Right atrium auricular region (tissue), 2 donors: ENCODE data around the gene PTPRK. TPM values are rescaled to one million over a fixed set of nuclear protein-coding genes. Genes with fewer than 3 reads are reported as not detected.

Experiments
- DNase-seq: peaks from one replicate; pipeline ENCODE4 v3.0.0-alpha.2; 2019; ENCODE audit warnings: low spot score
- H3K27ac ChIP-seq, 2 donors: fragments of 200-600 bp; sonication (generic); 1 replicate in 1 of 2; 2 replicates in 1 of 2; pipeline ENCODE4 v1.5.1; 2016 to 2019
- H3K27me3 ChIP-seq, 2 donors: fragments of 200-600 bp; sonication (generic); one replicate each; pipeline versions ENCODE4 v1.5.1 to v1.6.0; 2017 to 2019
- H3K36me3 ChIP-seq: fragments of 200-600 bp; sonication (generic); one replicate; pipeline ENCODE4 v1.5.1; 2016
- H3K4me1 ChIP-seq, 2 donors: fragments of 200-600 bp; sonication (generic); one replicate each; pipeline versions ENCODE4 v1.5.1 to v1.6.0; 2017 to 2019
- H3K4me3 ChIP-seq, 2 donors: fragments of 200-600 bp; sonication (generic); 1 replicate in 1 of 2; 2 replicates in 1 of 2; pipeline ENCODE4 v1.5.1; 2017 to 2019; ENCODE audit warnings: mild to moderate bottlenecking in 1 of 2, moderate library complexity in 1 of 2
- H3K9me3 ChIP-seq, 2 donors: fragments of 200-600 bp; sonication (generic); one replicate each; pipeline ENCODE4 v1.5.1; 2019
- total RNA-seq, 2 donors: library from RNA; depleted of rRNA; stranded (reverse); fragments of >200 nt; gene quantifications; one replicate each; pipeline ENCODE4 v1.1.0, GENCODE V29; 2016
- TF ChIP-seq, protein P1 (sequence below), 2 donors: fragments of 200-600 bp; sonication (generic); IDR thresholded peaks; one replicate each; pipeline ENCODE4 v1.5.1; 2019; ENCODE audit warnings: antibody characterized with exemption in 2 of 2

The PTPRK gene
- total RNA-seq, 2 donors from 2014 or later: 24.5 to 36.4 TPM

- TF ChIP-seq, protein P1, sequence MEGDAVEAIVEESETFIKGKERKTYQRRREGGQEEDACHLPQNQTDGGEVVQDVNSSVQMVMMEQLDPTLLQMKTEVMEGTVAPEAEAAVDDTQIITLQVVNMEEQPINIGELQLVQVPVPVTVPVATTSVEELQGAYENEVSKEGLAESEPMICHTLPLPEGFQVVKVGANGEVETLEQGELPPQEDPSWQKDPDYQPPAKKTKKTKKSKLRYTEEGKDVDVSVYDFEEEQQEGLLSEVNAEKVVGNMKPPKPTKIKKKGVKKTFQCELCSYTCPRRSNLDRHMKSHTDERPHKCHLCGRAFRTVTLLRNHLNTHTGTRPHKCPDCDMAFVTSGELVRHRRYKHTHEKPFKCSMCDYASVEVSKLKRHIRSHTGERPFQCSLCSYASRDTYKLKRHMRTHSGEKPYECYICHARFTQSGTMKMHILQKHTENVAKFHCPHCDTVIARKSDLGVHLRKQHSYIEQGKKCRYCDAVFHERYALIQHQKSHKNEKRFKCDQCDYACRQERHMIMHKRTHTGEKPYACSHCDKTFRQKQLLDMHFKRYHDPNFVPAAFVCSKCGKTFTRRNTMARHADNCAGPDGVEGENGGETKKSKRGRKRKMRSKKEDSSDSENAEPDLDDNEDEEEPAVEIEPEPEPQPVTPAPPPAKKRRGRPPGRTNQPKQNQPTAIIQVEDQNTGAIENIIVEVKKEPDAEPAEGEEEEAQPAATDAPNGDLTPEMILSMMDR (IDR thresholded peaks at IDR 0.05): no peak
- no peaks in the 10 kb centered on the region for H3K27me3 ChIP-seq
- no peak overlapping the region for H3K27ac ChIP-seq
- H3K4me3 ChIP-seq: no peak overlapping the region
- no peaks in the 10 kb centered on the region for H3K36me3 ChIP-seq
- no peaks in the 10 kb centered on the region for H3K9me3 ChIP-seq
- H3K4me1 ChIP-seq: peaks cover 0 to 13% of the 10 kb centered on the region in 2 donors
- no peak for DNase-seq
Measured at GRCh38 chr6:128474933-128475332, 45.5 kb downstream of the PTPRK start.

DNA sequence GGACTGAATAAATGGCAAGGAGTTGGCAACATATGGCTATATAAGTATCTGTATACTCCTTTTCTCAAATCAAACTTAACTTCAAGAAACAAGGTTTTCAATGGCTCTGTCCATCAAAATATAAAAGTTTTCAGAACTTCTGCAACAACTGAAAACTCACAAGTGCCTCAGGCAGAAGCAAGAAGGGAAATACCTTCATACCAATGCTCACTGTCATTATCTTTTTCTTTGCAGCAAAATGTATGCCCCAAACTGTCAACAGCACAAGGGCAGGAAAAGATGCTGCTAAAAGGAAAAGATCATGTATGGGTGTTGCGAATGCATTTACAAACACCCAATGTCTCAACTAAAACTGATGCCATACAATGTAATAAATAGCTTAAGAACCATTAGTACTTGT is 45.9 kb downstream of the PTPRK start:
- Histone ChIP-seq H3K4me1 (peaks cover 0 to 8% of the 10 kb centered on the region in 2 donors), H3K27ac (no peak overlapping the region), H3K36me3 (no peaks in the 10 kb centered on the region), H3K4me3 (no peak overlapping the region), H3K9me3 (no peaks in the 10 kb centered on the region), H3K27me3 (no peaks in the 10 kb centered on the region)
- TF ChIP-seq, protein P1 (IDR thresholded peaks at IDR 0.05): no peak
- DNase-seq: no peak

DNA sequence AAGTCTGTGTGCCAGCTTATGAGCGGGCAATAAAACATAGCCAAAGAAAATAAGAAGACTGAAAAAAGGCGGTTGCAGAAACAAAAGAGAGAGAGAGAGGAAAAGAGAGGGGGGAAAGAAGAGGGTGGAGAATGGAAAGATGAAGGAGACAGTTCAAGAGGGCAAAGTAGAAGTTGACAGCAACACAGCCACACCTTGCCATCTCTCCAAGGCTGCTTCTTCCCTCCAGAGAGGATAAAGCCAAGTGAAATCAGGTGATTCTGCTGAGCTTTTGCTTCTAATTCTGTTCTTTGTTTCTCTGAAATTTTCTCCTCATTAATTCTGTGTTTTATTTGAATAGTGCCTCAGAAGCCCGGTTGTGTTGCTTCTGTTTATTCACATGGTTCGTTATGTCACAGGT is 48.5 kb downstream of the PTPRK start:
- no peak overlapping the region for H3K27ac ChIP-seq
- no peaks in the 10 kb centered on the region for H3K27me3 ChIP-seq
- no peak overlapping the region for H3K4me3 ChIP-seq
- no peaks in the 10 kb centered on the region for H3K4me1 ChIP-seq
- no peaks in the 10 kb centered on the region for H3K9me3 ChIP-seq
- TF ChIP-seq, protein P1 (IDR thresholded peaks at IDR 0.05): no peak
- no peaks in the 10 kb centered on the region for H3K36me3 ChIP-seq
- DNase-seq: no peak

- Histone ChIP-seq H3K4me3 (no peak overlapping the region), H3K9me3 (no peaks in the 10 kb centered on the region), H3K27me3 (no peaks in the 10 kb centered on the region), H3K4me1 (peaks cover 0 to 6% of the 10 kb centered on the region in 2 donors), H3K36me3 (no peaks in the 10 kb centered on the region), H3K27ac (no peak overlapping the region)
- TF ChIP-seq, protein P1 (IDR thresholded peaks at IDR 0.05): no peak
- DNase-seq: no peak
Measured at GRCh38 chr6:128465368-128466343, 54.7 kb downstream of the PTPRK start.

- TF ChIP-seq, protein P1 (IDR thresholded peaks at IDR 0.05): no peak
- H3K27ac ChIP-seq: no peak overlapping the region
- no peaks in the 10 kb centered on the region for H3K36me3 ChIP-seq
- no peak for DNase-seq
- H3K4me1 ChIP-seq: peaks cover 0 to 6% of the 10 kb centered on the region in 2 donors
- no peak overlapping the region for H3K4me3 ChIP-seq
- no peaks in the 10 kb centered on the region for H3K9me3 ChIP-seq
- H3K27me3 ChIP-seq: no peaks in the 10 kb centered on the region
Measured at GRCh38 chr6:128464790-128465189, 55.6 kb downstream of the PTPRK start.
